Activated B cell treated with CpG ODN at 0.5 μM for 24 hours (primary cell): ENCODE results near the gene APOL4. TPM values are rescaled to one million over a fixed set of nuclear protein-coding genes. Genes with fewer than 3 reads are reported as not detected.
"Not testable (repeated sequence)": the region's sequence is repeated elsewhere in the genome, so short reads cannot be mapped to it uniquely, and the experiment has no call there.

ENCODE experiments used
- ATAC-seq: fragments of 200-7000 bp; cut with Tn5 transposase; one replicate; pipeline ENCODE4 v1.10.0; 2021; ENCODE audit warnings: low read depth, mild to moderate bottlenecking, moderate library complexity
- CTCF ChIA-PET: fragments of 350-600 bp; sonication (Branson Sonifier 250); formaldehyde crosslinking; loops from one replicate; lab custom pipeline; 2021; ENCODE audit warnings: antibody characterized with exemption; lab: Charles Lee
- POLR2A ChIA-PET: fragments of 350-600 bp; sonication (Branson Sonifier 250); formaldehyde crosslinking; loops from one replicate; lab custom pipeline; 2021; ENCODE audit warnings: antibody characterized with exemption; lab: Charles Lee
- DNase-seq: peaks from one replicate; pipeline ENCODE4 v3.0.0; 2022
- H3K27ac Mint-ChIP-seq: one replicate; pipeline ENCODE4 v1.8.0; 2020; ENCODE audit warnings: mixed read lengths
- H3K27me3 Mint-ChIP-seq: one replicate; pipeline ENCODE4 v1.8.0; 2021; ENCODE audit warnings: mixed read lengths
- H3K36me3 Mint-ChIP-seq: one replicate; pipeline ENCODE4 v1.8.0; 2021; ENCODE audit warnings: low read depth, mixed read lengths
- H3K4me1 Mint-ChIP-seq: one replicate; pipeline ENCODE4 v1.8.0; 2021; ENCODE audit warnings: mixed read lengths
- H3K4me3 Mint-ChIP-seq: one replicate; pipeline ENCODE4 v1.8.0; 2020; ENCODE audit warnings: mild to moderate bottlenecking, mixed read lengths
- H3K9me3 Mint-ChIP-seq: one replicate; pipeline ENCODE4 v1.8.0; 2020; ENCODE audit warnings: mixed read lengths
- CTCF ChIP-seq: fragments of 200-600 bp; IDR thresholded peaks from one replicate; pipeline ENCODE4 v1.8.0; 2022; ENCODE audit warnings: antibody characterized with exemption, mild to moderate bottlenecking
- intact Hi-C: fragments of 100-400 bp; cut with micrococcal nuclease; formaldehyde crosslinking; loops from one replicate; pipeline ENCODE4 v1.15.1; 2024
- total RNA-seq: library from RNA; stranded (reverse); gene quantifications from 2 replicates; pipeline ENCODE4 v1.2.3, GENCODE V29; 2022

APOL4 gene
- total RNA-seq, 1 donor from 2014 or later: not detected

- TF ChIP-seq CTCF: no peak
- DNase-seq: no peak
- Mint-ChIP-seq H3K9me3 (peaks cover 4% of the 10 kb centered on the region), H3K4me3 (no peak overlapping the region), H3K27me3 (no peaks in the 10 kb centered on the region), H3K27ac (no peak overlapping the region), H3K36me3 (no peaks in the 10 kb centered on the region), H3K4me1 (peaks cover 61% of the 10 kb centered on the region)
- intact Hi-C loops: no loop called here
- no peak for ATAC-seq
- ChIA-PET POLR2A (no interaction called here), CTCF (interaction anchor here (1.3 to 2.1 kb wide), 3 partner anchors 14 to 20 kb away, joined by 3 to 9 read pairs (median 4); no protein-coding TSS in a partner anchor)
Measured at GRCh38 chr22:36165141-36165540, 36.5 kb downstream of the APOL4 start.

- Mint-ChIP-seq H3K4me1 (peaks cover 66% of the 10 kb centered on the region), H3K9me3 (peaks cover 4% of the 10 kb centered on the region), H3K36me3 (no peaks in the 10 kb centered on the region), H3K4me3 (no peak overlapping the region), H3K27ac (peak overlapping the region; percentile 42), H3K27me3 (no peaks in the 10 kb centered on the region)
- POLR2A ChIA-PET: no interaction called here
- ATAC-seq (no peak), DNase-seq (no peak)
- no peak for TF ChIP-seq CTCF
- CTCF ChIA-PET: interaction anchor here (1.3 to 2.1 kb wide), 3 partner anchors 13 to 20 kb away, joined by 3 to 9 read pairs (median 4); no protein-coding TSS in a partner anchor
- intact Hi-C loops: loop anchor here (5.0 kb wide), 1 partner anchor 752 kb away; no protein-coding TSS in a partner anchor
Measured at GRCh38 chr22:36164621-36165020, 37.0 kb downstream of the APOL4 start.

- DNase-seq (no peak), ATAC-seq (no peak)
- ChIA-PET POLR2A (interaction anchor here (0.6 to 2.1 kb wide), 5 partner anchors 14 to 519 kb away, joined by 3 to 6 read pairs (median 5); no protein-coding TSS in a partner anchor), CTCF (interaction anchor here (0.7 to 2.1 kb wide), 4 partner anchors 15 to 323 kb away, joined by 3 to 14 read pairs (median 9); no protein-coding TSS in a partner anchor)
- intact Hi-C loops: loop anchor here (5.0 kb wide), 1 partner anchor 751 kb away; no protein-coding TSS in a partner anchor
- H3K9me3 Mint-ChIP-seq: no peaks in the 10 kb centered on the region
- H3K4me3 Mint-ChIP-seq: no peak overlapping the region
- no peaks in the 10 kb centered on the region for H3K27me3 Mint-ChIP-seq
- H3K4me1 Mint-ChIP-seq: peaks cover 78% of the 10 kb centered on the region
- TF ChIP-seq CTCF: no peak
- no peaks in the 10 kb centered on the region for H3K36me3 Mint-ChIP-seq
- H3K27ac Mint-ChIP-seq: peak overlapping the region; percentile 95
Measured at GRCh38 chr22:36163497-36163896, 38.1 kb downstream of the APOL4 start.

- intact Hi-C loops: loop anchor here (1.0 to 5.0 kb wide), 2 partner anchors 18 to 750 kb away; no protein-coding TSS in a partner anchor
- H3K27ac Mint-ChIP-seq: peak overlapping the region; percentile 95
- CTCF ChIA-PET: interaction anchor here (1.1 to 2.1 kb wide), 4 partner anchors 9 to 18 kb away, joined by 3 to 14 read pairs (median 9); no protein-coding TSS in a partner anchor
- H3K9me3 Mint-ChIP-seq: no peaks in the 10 kb centered on the region
- ATAC-seq (peak; percentile 65), DNase-seq (no peak)
- H3K4me1 Mint-ChIP-seq: peaks cover 87% of the 10 kb centered on the region
- no peaks in the 10 kb centered on the region for H3K27me3 Mint-ChIP-seq
- H3K4me3 Mint-ChIP-seq: peak overlapping the region; percentile 85
- no peaks in the 10 kb centered on the region for H3K36me3 Mint-ChIP-seq
- TF ChIP-seq CTCF: no peak
- POLR2A ChIA-PET: interaction anchor here (0.6 to 2.1 kb wide), 7 partner anchors 11 to 751 kb away, joined by 3 to 7 read pairs (median 3); partner anchors contain the start of gene CSF2RB
Measured at GRCh38 chr22:36162127-36163034, 39.2 kb downstream of the APOL4 start.

- H3K27me3 Mint-ChIP-seq, ATAC-seq, H3K9me3 Mint-ChIP-seq, H3K36me3 Mint-ChIP-seq, DNase-seq: not testable (repeated sequence)
- peaks cover 87% of the 10 kb centered on the region for H3K4me1 Mint-ChIP-seq
- peak overlapping the region; percentile 95 for H3K27ac Mint-ChIP-seq
- ChIA-PET POLR2A (interaction anchor here (0.7 kb wide), 1 partner anchor 751 kb away, joined by 3 read pairs; the partner anchor contains the start of gene CSF2RB), CTCF (interaction anchor here (1.1 to 1.9 kb wide), 2 partner anchors 9 to 17 kb away, joined by 3 to 7 read pairs; no protein-coding TSS in a partner anchor)
- peak overlapping the region; percentile 85 for H3K4me3 Mint-ChIP-seq
- intact Hi-C loops: loop anchor here (1.0 to 5.0 kb wide), 2 partner anchors 19 to 749 kb away; no protein-coding TSS in a partner anchor
Measured at GRCh38 chr22:36161793-36162126, 39.8 kb downstream of the APOL4 start.
